HuH-7.5 (cell line): Measurements from ENCODE around the gene LCA5L.
"Not testable (repeated sequence)": the region's sequence is repeated elsewhere in the genome, so short reads cannot be mapped to it uniquely, and the experiment has no call there.

ENCODE experiments used
- DNase-seq: peaks from one replicate; pipeline ENCODE4 v3.0.0; 2011; ENCODE audit warnings: low spot score

LCA5L gene

DNA sequence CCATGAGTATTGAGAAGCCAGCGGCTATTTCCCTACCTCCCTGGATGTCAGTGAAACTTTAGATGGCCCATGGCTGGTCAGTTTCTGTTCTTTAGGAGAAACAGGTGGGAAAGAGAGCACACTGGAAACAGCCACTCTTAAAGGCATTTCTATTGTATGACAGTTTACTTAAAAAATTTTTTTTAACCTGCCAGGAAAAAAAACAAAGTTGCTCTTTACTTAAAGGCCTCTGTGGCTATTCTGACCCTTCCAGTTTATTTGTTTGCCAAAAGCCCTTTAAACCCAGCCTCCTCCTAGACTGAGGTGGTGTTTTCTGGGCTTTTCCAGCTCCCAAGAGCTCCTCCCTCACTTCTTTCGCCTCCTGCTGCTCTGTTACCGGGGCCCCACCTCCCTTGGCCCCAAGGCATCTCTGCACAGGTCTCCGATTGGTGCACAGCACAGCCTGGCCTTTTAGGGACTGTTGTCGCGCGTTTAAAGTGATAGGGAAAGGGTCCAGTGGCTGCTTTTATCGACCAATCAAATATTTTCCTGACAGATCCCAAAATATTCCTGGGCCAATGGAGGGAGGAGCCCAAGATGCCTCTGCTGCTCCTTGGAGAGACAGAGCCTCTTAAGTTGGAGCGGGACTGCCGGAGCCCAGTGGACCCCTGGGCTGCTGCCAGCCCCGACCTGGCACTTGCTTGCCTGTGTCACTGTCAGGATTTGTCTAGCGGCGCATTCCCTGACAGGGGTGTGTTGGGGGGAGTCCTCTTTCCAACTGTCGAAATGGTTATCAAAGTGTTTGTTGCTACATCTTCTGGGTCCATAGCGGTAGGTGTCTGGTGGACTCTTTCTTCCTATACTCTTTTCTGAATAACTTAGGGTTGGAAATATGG, 6.0 kb upstream of the LCA5L start, which contains the start of gene SH3BGR:
Gene SH3BGR (plus strand): TSS at position 639 of the 875 bp plus-strand sequence. CDS start 127 bp downstream, at position 766.
- no peak for DNase-seq

DNA sequence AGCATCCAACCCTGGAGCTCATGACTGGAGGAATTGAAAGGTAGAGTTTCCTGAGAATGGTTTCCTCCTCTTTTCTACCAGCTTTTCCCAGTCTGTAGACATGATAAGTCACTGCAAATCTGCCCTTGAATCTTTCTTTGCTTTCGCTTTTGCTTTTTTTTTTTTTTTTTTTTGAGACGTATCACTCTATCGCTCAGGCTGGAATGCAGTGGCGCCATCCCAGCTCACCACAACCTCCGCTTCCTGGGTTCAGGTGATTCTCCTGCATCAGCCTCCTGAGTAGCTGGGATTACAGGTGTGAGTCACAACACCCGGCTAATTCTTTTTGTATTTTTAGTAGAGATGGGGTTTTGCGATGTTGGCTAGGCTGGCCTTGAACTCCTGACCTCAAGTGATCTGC, 1.7 kb upstream of the LCA5L start:
- DNase-seq: no peak

DNA sequence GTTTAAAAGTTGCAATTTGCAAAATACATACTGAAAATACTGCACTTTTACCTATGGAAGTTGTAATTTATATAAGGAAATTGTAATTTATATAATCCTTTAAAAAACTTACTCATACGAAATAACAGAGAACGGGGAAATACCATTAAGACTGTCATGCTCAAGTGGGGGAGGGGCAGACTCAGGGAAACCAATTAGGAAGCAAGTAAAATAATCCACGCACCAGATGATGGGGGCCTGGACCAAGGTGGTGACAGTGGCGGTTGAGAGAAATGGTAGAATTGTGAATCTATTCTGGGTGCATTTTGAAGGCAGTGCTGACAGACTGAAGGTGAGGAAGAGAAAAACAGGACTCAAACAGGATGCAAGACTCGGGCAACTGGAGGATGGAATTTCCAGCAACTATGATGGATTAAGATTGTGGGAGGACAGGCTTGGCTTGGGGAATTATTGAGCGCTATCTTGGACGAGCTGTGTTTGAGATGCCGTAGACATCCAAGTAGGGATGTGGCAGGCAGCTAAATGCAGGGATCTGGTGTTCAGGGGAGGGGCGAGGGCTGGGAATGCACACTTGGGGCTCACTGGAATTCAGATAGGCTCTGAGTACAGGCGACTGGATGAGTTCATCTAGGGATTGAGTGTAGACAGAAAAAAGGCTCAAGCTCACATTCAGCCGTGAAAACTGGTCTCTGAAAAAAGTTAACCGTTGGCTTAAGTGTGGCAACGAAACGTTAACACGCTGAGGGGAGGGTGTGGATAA, 977 bp downstream of the LCA5L start:
- DNase-seq: no peak

DNA sequence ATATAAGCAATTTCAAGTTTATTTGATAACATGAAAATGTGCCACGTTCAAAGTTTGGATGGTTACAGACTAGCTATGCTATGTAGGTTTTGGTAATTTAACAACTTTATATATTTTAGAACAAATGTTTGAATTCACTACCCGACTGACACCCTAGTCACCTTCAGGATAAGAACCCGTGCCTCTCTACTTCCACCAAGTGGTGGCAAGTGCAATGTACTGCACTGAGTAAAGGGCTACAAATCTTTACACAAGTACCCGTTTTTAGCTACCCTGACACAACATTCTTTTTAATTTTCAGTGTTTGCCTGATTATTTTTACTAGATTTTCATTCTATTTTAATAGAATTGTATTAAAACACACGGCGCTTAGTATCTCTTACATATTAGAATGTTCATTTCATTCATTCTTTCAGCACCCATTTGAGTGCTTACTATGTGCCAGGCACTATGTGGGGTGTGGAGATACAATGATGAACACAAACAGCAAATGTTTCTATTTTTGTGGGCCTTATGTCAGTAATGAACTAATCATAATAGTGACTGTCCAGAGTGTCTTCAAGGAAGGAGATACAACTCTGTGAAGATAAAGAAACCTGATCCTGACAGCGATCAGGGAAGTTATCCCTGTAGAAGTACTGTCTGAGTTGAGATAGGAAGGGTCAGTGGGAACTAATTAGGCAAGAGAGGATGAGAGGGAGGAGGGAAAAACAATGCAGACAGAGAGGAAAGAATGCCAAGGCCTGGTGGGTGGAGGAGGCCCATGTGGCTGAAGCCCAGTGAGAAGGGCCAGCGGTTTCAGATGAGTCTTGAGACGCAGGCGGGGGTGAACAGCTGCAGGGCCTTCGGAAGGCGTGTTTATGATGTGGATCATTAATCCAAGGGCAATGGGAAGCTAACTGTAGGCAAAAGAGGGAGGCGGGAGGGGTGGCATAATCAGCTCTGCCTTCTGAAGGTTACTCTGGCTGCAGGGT, 3.8 kb downstream of the LCA5L start:
- DNase-seq: peak; percentile 43

DNA sequence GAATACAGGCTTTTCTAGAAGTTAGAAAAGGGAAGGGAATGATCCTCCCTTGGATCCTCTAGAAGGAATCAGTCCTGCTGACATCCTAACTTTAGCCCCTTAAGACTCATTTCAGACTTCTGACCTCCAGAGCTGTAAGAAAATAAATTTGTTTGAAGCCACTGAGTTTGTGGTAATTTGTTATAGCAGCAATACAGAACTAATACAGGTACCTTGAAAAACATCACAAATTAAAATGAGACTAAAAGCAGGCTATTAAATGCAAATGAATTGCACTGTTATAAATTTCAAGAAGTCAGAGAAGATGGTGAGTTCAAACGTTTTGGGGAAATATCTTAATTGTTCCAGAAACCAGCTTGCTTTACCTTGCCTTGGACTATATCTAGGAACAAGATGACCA, 6.3 kb downstream of the LCA5L start:
- DNase-seq: no peak

DNA sequence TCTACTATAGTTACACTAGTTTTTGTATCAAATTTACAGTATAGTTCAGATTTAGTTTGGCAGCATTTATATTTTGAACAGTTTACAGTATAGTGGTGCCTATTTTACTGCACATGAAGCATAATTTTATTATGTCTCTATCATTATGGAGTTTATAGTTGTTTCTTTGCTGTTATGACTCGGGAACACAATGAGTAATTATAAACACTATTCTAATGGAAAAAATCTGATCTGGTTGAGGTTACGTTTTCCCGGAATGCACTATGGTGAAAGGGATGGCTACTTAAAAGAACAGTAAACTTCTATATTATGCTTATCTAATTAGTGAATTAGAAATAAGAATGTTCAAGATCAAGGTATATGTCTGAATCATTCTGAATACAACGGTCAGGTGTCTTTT, 10.6 kb downstream of the LCA5L start:
- no peak for DNase-seq

DNA sequence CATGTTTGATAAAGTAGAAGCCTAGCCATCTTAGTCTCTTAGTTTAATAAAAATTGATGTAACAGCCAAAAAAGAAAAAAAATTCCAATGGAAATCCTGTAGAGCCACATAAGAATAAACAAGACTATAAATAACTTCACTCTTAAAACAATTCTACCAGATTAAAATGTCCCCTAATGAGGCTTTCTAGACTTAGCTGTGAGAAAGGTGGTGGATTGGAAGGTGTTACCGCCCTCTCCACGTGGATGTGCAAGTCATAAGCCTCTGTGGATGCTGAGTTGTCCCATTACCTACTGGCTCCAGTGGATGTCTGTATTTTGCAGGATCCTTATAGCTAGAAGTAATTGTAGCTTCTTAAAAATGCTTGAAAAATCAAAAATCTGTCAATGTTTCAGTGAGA, 14.6 kb downstream of the LCA5L start:
- DNase-seq: no peak

DNA sequence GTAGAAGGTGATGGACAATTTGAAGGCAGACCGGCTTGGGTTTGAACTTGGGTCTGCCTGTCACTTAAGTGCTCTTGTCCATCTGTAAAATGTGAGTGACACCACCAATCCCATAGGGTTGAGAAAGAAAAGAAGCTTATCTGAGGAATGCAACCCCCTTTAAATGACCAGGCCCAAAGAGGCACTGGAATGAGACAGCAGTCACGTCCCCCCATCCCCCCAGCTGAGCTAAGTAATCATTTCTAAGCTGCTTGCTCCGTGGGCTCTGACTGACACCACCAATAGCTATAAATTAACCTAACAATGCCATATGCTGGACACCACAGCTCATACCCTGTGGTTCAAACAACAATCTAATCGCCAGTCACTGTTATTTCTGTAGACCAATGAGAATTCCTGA, 15.1 kb downstream of the LCA5L start:
- DNase-seq: no peak

DNA sequence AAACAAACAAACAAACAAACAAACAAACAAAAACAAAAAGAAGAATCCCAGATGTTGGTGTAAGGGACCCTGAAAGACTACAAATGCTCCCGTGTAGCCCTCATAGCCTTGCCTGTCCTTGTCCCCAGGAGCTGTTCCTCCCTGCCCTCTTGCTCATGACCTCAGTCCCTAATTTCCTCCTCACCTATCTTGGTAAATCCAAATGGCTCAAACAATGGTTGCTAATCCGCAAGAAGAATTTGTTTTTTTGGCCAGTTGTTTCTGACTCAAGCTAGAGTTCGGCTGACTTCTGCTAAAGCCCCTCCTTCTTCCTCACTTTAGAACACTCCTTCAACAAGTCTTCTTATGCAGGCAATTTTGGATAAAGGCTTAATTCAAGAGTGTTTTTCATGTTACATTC, 15.6 kb downstream of the LCA5L start:
- no peak for DNase-seq

DNA sequence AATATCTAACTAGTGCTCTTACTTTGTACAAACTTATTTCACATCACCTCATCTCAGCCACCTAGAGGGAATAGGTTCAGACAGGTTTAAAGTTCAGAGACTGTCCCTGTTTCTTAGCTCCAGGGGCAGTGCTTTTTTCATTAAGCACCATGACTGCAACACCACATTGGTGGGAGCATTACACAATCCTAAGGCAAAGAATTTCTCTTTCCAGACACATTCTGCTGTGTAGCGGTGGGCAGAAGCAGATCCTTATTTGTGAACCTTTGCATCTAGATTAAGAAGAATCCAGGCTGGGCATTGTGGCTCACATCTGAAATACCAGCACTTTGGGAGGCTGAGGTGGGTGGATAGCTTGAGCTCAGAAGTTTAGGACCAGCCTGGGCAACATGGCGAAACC, 16.1 kb downstream of the LCA5L start:
- DNase-seq: no peak

DNA sequence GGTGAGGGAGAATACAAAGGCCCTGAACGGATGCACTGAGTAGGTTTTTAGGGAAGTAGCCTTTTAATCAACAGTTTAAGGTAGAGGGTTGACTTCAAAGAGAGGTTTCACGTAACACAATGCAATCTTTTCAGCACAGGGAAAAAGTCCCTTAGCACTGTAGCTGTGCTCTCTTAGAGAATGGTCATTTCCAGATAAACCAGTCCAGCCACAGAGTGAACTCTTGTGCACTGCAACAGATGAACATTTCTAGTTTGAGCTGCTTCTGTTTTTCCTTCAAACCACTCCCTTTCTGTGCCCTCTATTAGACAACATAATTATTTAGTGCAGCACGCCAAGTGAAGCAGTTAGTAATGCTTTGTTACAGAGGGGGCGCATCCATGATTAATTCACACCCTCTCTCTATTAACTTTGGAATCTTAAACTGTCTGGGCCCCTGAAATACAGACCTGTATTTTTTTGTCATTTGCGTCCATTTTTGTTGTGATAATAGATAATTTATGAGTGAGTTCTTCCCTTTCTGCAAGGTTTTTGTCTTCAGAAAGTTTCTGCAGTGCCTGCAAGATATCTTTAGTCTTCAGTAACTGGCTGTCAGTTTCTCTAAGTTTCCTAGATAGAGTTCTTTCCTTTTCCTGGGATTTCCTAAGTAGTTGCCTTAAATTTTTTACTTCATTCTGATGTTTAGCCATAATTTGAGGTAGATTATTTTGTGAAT, 22.9 kb downstream of the LCA5L start:
- DNase-seq: no peak

DNA sequence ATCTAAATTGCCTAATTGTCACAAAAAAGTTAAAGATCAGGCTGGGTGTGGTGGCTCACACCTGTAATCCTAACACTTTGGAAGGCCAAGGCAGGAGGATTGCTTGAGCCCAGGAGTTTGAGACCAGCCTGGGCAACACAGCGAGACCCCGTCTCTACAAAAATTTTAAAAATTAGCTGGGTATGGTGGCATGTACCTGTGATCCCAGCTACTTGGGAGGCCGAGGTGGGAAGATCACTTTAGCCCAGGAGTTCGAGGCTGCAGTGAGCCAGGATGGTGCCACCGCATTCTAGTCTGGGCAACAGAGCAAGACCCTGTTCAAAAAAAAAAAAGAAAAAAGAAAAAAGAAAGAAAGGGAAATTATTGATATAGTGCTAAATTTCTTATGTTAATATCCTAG, 26.4 kb downstream of the LCA5L start:
- not testable (repeated sequence) for DNase-seq

DNA sequence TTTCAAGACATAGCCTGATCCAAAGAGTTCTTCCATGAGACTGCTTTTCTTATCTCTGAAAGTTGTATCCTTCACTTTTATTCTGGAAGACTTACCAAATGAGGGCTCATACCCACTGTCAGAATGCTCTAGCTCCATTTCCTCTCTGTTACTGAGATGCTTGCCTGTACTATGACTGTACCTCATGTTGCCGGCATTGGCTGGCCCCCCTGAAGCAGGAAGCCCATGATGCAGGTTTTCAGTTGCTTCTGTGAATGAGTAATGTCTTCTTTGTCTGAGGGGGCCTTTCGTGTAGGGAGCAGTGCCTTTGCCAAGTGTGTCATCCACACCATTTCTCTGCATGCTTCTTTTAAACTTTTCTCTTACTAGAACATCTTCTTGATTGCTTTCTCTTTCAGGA, 39.5 kb downstream of the LCA5L start:
- DNase-seq: no peak

DNA sequence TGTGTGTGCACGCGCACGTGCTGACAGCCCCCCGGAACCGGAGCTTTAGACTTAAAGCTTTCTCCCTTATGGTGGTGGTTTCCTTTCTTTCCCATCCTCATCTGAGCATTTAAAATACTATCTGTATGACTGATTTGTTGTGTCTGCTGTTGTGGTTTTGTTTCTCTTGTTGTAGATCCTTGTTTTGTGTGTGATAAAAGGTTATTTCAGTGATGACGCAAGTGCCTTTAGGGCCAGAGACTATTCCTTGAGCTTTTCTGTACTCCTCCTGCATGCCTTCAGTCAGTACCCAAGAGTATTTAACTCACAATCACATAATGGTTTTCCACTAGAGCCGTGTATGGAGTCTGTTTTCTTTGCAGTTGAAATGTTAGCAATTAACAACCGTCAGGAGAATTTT, 45.4 kb downstream of the LCA5L start:
- no peak for DNase-seq

DNA sequence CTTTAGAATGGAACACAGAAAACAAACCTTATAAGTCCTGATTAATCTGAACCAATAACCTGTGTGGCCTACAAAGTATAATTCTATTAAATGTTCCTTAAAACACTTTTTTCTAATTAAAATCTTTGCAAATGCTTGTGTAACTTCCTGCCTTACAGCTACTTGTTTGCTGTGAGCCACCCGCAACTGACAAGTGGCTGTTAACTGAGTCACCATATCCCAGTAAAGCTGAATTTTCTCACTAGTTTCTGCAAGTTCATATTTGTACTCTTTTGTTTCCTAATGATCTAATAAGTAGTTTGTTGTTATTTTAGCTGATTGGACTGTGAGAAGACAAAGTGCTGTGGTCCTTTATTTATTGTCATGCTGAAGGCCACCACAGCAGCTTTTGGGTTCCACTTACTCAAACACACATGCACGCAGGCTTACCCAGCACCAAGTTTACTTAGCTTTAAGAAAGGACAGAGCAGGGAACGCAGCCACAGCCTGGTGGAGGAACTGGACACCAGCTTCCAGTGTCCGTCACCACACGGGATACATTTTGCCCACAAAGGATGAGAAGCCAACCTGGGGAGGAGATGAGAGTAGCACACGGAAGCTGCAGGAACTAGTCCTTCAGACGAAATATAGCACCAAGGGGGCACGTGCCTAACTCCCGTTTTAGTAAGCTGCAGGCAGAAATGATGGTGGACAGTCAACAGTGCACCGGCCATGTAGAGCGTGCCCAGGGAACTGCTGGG, 47.8 kb downstream of the LCA5L start:
- no peak for DNase-seq

DNA sequence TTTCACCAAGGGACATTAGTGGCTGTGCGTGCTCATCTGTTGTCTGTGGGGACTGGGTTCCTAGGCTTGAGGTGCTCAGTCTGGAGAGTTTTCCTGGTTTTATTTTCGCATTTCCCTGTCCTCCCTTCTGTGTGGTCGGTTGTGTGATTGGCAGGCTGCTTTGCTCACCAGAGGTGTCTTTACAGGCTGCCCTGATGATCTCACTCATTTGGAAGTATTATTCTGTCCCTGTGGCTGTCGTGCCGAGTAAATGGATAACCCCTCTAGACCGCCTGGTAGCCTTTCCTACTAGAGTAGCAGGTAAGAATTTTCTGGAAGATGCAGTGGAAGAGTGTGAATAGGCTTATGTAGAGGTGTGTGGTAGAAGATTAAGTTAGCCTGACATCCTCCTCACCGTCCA, 52.6 kb downstream of the LCA5L start:
- DNase-seq: no peak

DNA sequence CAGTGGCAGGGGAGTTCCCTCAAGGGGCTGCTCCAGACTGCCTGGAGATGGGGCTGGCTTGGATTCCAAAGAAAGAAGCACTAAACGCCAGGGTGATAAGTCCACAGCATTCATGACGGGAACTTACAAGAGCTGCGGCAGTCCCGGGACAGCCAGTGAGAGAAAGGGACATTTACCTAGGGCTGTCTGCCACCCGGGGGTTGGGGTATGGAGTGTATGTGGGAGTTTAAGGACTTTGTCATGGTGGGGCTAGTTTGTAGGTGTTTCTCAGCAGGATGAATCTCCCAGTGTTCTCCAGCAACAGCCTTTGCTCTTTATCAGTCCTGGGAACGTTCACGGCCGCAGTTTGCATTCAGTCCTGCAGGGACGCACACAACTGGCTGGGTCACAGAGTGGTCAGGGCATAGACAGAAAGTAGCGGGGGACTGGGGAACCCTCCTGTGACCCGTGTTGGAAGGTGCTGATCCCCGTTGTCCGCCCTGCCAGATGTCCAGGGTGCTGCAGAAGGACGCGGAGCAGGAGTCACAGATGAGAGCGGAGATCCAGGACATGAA, 55.3 kb downstream of the LCA5L start:
- no peak for DNase-seq

DNA sequence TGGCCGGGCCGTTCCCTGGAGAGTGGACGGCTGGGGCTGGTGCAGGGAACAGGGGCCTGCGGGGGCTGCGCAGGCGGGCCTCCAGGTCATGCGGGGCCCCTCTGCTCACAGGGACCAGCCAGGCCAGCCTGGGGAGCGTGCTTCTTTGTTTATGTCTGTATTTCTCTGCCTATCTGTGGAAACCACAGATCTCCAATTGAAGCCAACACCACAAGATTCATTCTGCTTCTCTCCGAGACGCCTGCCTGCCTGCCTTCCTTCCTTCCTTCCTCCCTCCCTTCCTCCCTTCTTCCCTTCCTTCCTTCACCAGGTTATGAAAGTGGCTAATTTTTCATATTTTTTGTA, 56.8 kb downstream of the LCA5L start:
- no peak for DNase-seq

DNA sequence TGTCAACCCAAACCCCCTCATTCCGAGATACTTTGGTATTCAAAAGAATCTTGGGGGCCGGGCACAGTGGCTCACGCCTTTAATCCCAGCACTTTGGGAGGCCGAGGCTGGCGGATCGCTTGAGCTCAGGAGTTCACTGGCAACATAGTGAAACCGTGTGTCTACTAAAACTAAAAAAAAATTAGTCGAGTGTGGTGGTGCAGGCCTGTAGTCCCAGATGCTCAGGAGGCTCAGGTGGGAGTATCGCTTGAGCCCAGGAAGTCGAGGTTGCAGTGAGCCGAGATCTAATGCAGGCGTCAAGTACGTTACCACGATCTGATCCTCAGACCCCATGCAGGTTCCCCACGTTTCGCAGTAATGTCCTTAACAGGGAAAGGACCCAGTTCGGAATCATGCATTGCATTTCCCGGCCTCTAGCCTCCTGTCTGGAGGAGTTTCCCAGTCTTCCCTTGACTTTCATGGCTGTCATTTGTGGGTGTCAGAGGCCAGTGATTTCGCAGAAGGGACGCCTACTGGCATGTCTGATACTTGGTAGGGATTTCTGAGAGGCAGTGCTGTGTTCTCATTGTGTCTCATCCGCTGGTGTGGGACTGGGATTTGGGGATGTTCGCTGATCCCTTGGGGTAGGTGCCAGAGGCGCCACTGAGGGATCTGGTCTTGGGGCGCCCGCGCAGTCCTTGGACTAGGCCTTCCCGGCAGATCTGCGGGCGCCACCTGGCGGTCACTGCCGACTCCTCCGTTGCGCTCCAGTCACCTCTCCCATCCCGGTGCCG, 57.4 kb downstream of the LCA5L start:
- DNase-seq: peak; percentile 83
